ENCODE results near the gene PRR5.

The PRR5 gene

GRCh38 chr22:44733426-44734106 is 31.6 kb downstream of the PRR5 start:
- peaks cover 34% of the 10 kb centered on the region for H3K36me3 ChIP-seq (ENCODE audit: insufficient read depth, insufficient read length, low read length)
- H3K4me3 ChIP-seq (ENCODE audit: insufficient read length, low read depth), result no peak overlapping the region
- H3K27me3 ChIP-seq (ENCODE audit: insufficient read depth, insufficient read length), result no peaks in the 10 kb centered on the region
- H3K9me3 ChIP-seq (ENCODE audit: insufficient read depth, low read length), result no peaks in the 10 kb centered on the region
- TF ChIP-seq YY1 (IDR thresholded peaks at IDR 0.05; ENCODE audit: insufficient read depth, insufficient read length) (no peak), SUZ12 (IDR thresholded peaks at IDR 0.05; ENCODE audit: extremely low read depth, insufficient read depth, insufficient read length) (no peak), ZNF274 (IDR thresholded peaks at IDR 0.05; ENCODE audit: low read depth, low read length) (no peak)
- DNase-seq (ENCODE audit: low read depth, low spot score), result no peak
- peaks cover 10% of the 10 kb centered on the region for H3K4me1 ChIP-seq (ENCODE audit: insufficient read depth, insufficient read length)
- H3K9ac ChIP-seq (ENCODE audit: insufficient read length, low read depth), result no peak overlapping the region

- DNase-seq (ENCODE audit: low read depth, low spot score), result no peak
- Histone ChIP-seq H3K36me3 (ENCODE audit: insufficient read depth, insufficient read length, low read length) (peaks cover 29% of the 10 kb centered on the region), H3K4me1 (ENCODE audit: insufficient read depth, insufficient read length) (peaks cover 10% of the 10 kb centered on the region), H3K27me3 (ENCODE audit: insufficient read depth, insufficient read length) (no peaks in the 10 kb centered on the region), H3K4me3 (ENCODE audit: insufficient read length, low read depth) (no peak overlapping the region), H3K9ac (ENCODE audit: insufficient read length, low read depth) (no peak overlapping the region), H3K9me3 (ENCODE audit: insufficient read depth, low read length) (no peaks in the 10 kb centered on the region)
- no peak for TF ChIP-seq ZNF274 (IDR thresholded peaks at IDR 0.05; ENCODE audit: low read depth, low read length)
- no peak for TF ChIP-seq SUZ12 (IDR thresholded peaks at IDR 0.05; ENCODE audit: extremely low read depth, insufficient read depth, insufficient read length)
- no peak for TF ChIP-seq YY1 (IDR thresholded peaks at IDR 0.05; ENCODE audit: insufficient read depth, insufficient read length)
These were observed 32.3 kb downstream of the PRR5 start for GRCh38 chr22:44734278-44734677.

- no peak for TF ChIP-seq ZNF274 (IDR thresholded peaks at IDR 0.05; ENCODE audit: low read depth, low read length)
- no peak for TF ChIP-seq YY1 (IDR thresholded peaks at IDR 0.05; ENCODE audit: insufficient read depth, insufficient read length)
- TF ChIP-seq SUZ12 (IDR thresholded peaks at IDR 0.05; ENCODE audit: extremely low read depth, insufficient read depth, insufficient read length), result no peak
These were observed 33.0 kb downstream of the PRR5 start for GRCh38 chr22:44734801-44735517.

GRCh38 chr22:44735518-44736428 is 33.8 kb downstream of the PRR5 start:
- H3K4me1 ChIP-seq (ENCODE audit: insufficient read depth, insufficient read length), result peaks cover 10% of the 10 kb centered on the region
- no peak overlapping the region for H3K4me3 ChIP-seq (ENCODE audit: insufficient read length, low read depth)
- no peak overlapping the region for H3K9ac ChIP-seq (ENCODE audit: insufficient read length, low read depth)
- no peaks in the 10 kb centered on the region for H3K9me3 ChIP-seq (ENCODE audit: insufficient read depth, low read length)
- peak; percentile 44 for DNase-seq (ENCODE audit: low read depth, low spot score)
- peaks cover 19% of the 10 kb centered on the region for H3K36me3 ChIP-seq (ENCODE audit: insufficient read depth, insufficient read length, low read length)
- no peaks in the 10 kb centered on the region for H3K27me3 ChIP-seq (ENCODE audit: insufficient read depth, insufficient read length)
- TF ChIP-seq ZNF274 (IDR thresholded peaks at IDR 0.05; ENCODE audit: low read depth, low read length) (no peak), SUZ12 (IDR thresholded peaks at IDR 0.05; ENCODE audit: extremely low read depth, insufficient read depth, insufficient read length) (no peak), YY1 (IDR thresholded peaks at IDR 0.05; ENCODE audit: insufficient read depth, insufficient read length) (no peak)

More at GRCh38 chr22:44734801-44735517, 33.0 kb downstream of the PRR5 start:
- peaks cover 10% of the 10 kb centered on the region for H3K4me1 ChIP-seq (ENCODE audit: insufficient read depth, insufficient read length)
- no peaks in the 10 kb centered on the region for H3K27me3 ChIP-seq (ENCODE audit: insufficient read depth, insufficient read length)
- H3K4me3 ChIP-seq (ENCODE audit: insufficient read length, low read depth), result no peak overlapping the region
- H3K9me3 ChIP-seq (ENCODE audit: insufficient read depth, low read length), result no peaks in the 10 kb centered on the region
- peaks cover 28% of the 10 kb centered on the region for H3K36me3 ChIP-seq (ENCODE audit: insufficient read depth, insufficient read length, low read length)
- DNase-seq (ENCODE audit: low read depth, low spot score), result no peak
- no peak overlapping the region for H3K9ac ChIP-seq (ENCODE audit: insufficient read length, low read depth)

GRCh38 chr22:44736581-44737405 is 34.8 kb downstream of the PRR5 start:
- no peak for DNase-seq (ENCODE audit: low read depth, low spot score)
- Histone ChIP-seq H3K9ac (ENCODE audit: insufficient read length, low read depth) (no peak overlapping the region), H3K36me3 (ENCODE audit: insufficient read depth, insufficient read length, low read length) (peaks cover 9% of the 10 kb centered on the region), H3K27me3 (ENCODE audit: insufficient read depth, insufficient read length) (no peaks in the 10 kb centered on the region), H3K9me3 (ENCODE audit: insufficient read depth, low read length) (no peaks in the 10 kb centered on the region), H3K4me3 (ENCODE audit: insufficient read length, low read depth) (no peak overlapping the region), H3K4me1 (ENCODE audit: insufficient read depth, insufficient read length) (peaks cover 10% of the 10 kb centered on the region)
- TF ChIP-seq ZNF274 (IDR thresholded peaks at IDR 0.05; ENCODE audit: low read depth, low read length) (no peak), SUZ12 (IDR thresholded peaks at IDR 0.05; ENCODE audit: extremely low read depth, insufficient read depth, insufficient read length) (no peak), YY1 (IDR thresholded peaks at IDR 0.05; ENCODE audit: insufficient read depth, insufficient read length) (no peak)
